OCI-LY1 (cell line): ENCODE measurements around the gene HEATR1.

Experiments used
- H2AFZ ChIP-seq: fragments of 200-600 bp; sonication (generic), shearing (Covaris generic); 2 replicates; pipeline ENCODE4 v1.6.0; 2014; ENCODE audit warnings: antibody characterized with exemption, mild to moderate bottlenecking, low read length
- H3F3A ChIP-seq: fragments of 200-600 bp; sonication (generic), shearing (Covaris generic); 2 replicates; pipeline ENCODE4 v1.6.0; 2014; ENCODE audit warnings: mild to moderate bottlenecking, antibody characterized with exemption, low read length, moderate library complexity; ENCODE audit not compliant: insufficient read depth
- H3K27ac ChIP-seq: fragments of 200-600 bp; sonication (generic); 2 replicates; pipeline ENCODE4 v1.5.1; 2014; ENCODE audit warnings: low read length, mixed run types, mild to moderate bottlenecking, low read depth; ENCODE audit not compliant: poor library complexity, severe bottlenecking
- H3K27me3 ChIP-seq: fragments of 200-600 bp; sonication (generic); 2 replicates; pipeline ENCODE4 v1.6.0; 2014; ENCODE audit warnings: antibody characterized with exemption, mild to moderate bottlenecking, low read length, moderate library complexity; ENCODE audit not compliant: insufficient read depth
- H3K36me3 ChIP-seq: fragments of 200-600 bp; sonication (generic); 2 replicates; pipeline ENCODE4 v1.6.1; 2014; ENCODE audit warnings: mild to moderate bottlenecking, antibody characterized with exemption, low read length, moderate library complexity, mixed read lengths; ENCODE audit not compliant: insufficient read depth
- H3K4me1 ChIP-seq: fragments of 200-600 bp; sonication (generic); 2 replicates; pipeline ENCODE4 v1.5.1; 2014; ENCODE audit warnings: mild to moderate bottlenecking, low read length, moderate library complexity; ENCODE audit not compliant: insufficient read depth, severe bottlenecking
- H3K4me2 ChIP-seq: fragments of 200-600 bp; sonication (generic), shearing (Covaris generic); 2 replicates; pipeline ENCODE4 v1.6.1; 2014; ENCODE audit warnings: low read length
- H3K4me3 ChIP-seq: fragments of 200-600 bp; sonication (generic); 2 replicates; pipeline ENCODE4 v1.5.1; 2014; ENCODE audit warnings: low read length, low read depth, mild to moderate bottlenecking, mixed read lengths; ENCODE audit not compliant: poor library complexity, severe bottlenecking
- H3K79me2 ChIP-seq: fragments of 200-600 bp; shearing (Covaris generic); 2 replicates; pipeline ENCODE4 v1.6.1; 2016; ENCODE audit warnings: mixed run types, low read length, mixed read lengths; ENCODE audit not compliant: insufficient read depth
- H3K9ac ChIP-seq: fragments of 200-600 bp; sonication (generic), shearing (Covaris generic); 2 replicates; pipeline ENCODE4 v1.6.1; 2014; ENCODE audit warnings: mild to moderate bottlenecking, low read length, mixed read lengths
- H3K9me2 ChIP-seq: fragments of 200-600 bp; sonication (generic), shearing (Covaris generic); 2 replicates; pipeline ENCODE4 v1.6.1; 2014; ENCODE audit warnings: low read depth, mild to moderate bottlenecking, low read length, mixed read lengths
- H3K9me3 ChIP-seq: fragments of 200-600 bp; shearing (Covaris generic); 2 replicates; pipeline ENCODE4 v1.6.1; 2014; ENCODE audit warnings: low read length, mixed read lengths
- H4K20me1 ChIP-seq: fragments of 200-600 bp; sonication (generic), shearing (Covaris generic); 2 replicates; pipeline ENCODE4 v1.6.0; 2016; ENCODE audit warnings: mild to moderate bottlenecking, low read length; ENCODE audit not compliant: insufficient read depth
- CTCF ChIP-seq: fragments of 200-600 bp; sonication (generic), shearing (Covaris generic); IDR thresholded peaks from 2 replicates; pipeline ENCODE4 v1.5.1; 2017; ENCODE audit warnings: mild to moderate bottlenecking, antibody characterized with exemption, low read length, moderate library complexity, mixed read lengths
- EZH2 ChIP-seq: fragments of 200-600 bp; sonication (generic), shearing (Covaris generic); IDR thresholded peaks from 2 replicates; pipeline ENCODE4 v1.8.0; 2017; ENCODE audit warnings: borderline replicate concordance, mixed run types, mild to moderate bottlenecking, antibody characterized with exemption, low read length, moderate library complexity, mixed read lengths

Gene HEATR1

DNA sequence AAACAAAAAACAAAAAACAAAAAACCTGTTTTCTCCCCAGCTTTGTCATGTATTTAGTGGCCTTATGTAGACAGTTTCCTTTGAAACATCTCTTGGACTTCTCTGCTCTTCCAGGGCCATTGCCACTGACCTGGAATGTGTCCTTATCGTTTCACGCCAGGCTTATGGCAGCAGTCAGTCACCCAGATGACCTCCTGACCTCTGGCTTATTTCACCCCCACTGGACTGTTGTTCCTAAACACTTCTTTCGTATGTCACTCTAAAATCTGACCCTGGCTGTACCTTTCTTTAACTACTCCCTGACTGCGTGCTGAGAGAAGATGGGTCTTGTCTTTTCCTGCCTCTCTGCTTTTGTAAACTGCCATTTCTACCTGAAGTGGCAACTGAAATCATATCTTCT lies 71.5 kb downstream of the HEATR1 start:
- no peak overlapping the region for H2AFZ ChIP-seq
- H3K4me3 ChIP-seq, result no peak overlapping the region
- H3K27me3 ChIP-seq, result no peaks in the 10 kb centered on the region
- no peaks in the 10 kb centered on the region for H3K36me3 ChIP-seq
- no peaks in the 10 kb centered on the region for H3K9me3 ChIP-seq
- no peak overlapping the region for H3K4me2 ChIP-seq
- no peak for TF ChIP-seq EZH2
- no peak for TF ChIP-seq CTCF
- H3K27ac ChIP-seq, result no peak overlapping the region
- no peaks in the 10 kb centered on the region for H3F3A ChIP-seq
- H3K9ac ChIP-seq, result no peak overlapping the region
- H3K9me2 ChIP-seq, result no peaks in the 10 kb centered on the region
- H4K20me1 ChIP-seq, result no peaks in the 10 kb centered on the region
- no peaks in the 10 kb centered on the region for H3K4me1 ChIP-seq
- no peaks in the 10 kb centered on the region for H3K79me2 ChIP-seq

DNA sequence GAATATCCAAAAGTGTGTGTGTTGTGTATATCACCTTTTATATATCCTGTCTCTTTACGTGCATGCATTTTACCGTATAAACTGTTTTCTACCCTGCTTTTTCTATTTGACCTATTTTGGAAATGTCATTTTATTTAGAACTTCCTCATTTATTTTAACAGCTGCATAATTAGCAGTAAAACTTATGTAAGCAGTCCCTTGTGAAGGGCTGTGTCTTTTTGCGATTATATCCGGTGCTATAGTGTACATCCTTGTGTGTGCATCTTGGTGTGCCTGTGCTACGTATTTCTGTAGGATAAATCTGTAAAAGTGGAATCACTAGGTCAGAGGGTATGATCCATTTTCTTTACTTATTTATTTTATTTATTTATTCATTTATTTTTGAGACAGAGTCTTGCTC lies 73.4 kb downstream of the HEATR1 start:
- H3K27ac ChIP-seq, result no peak overlapping the region

DNA sequence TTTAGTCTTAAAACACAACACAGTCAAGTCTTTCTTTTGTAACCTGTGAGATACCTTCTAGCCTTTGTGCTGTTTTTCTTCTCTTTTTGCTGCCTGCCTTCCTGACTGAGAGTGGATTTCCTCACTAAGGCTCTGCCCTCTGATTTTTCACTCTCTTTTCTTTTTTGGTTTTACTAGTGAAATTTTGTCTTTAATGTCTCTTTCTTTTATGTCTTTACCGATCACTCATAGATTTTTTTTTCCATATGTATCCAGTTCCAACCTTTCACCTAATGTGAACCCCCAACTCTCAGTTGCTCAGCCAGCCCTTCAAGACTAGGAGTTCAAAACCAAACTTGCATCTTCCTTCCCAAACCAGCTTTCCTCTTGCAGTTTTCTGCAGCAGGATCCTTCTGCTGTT lies 74.0 kb downstream of the HEATR1 start:
- no peaks in the 10 kb centered on the region for H4K20me1 ChIP-seq
- no peaks in the 10 kb centered on the region for H3F3A ChIP-seq
- no peak overlapping the region for H3K27ac ChIP-seq
- H3K9ac ChIP-seq, result no peak overlapping the region
- H3K27me3 ChIP-seq, result no peaks in the 10 kb centered on the region
- no peaks in the 10 kb centered on the region for H3K9me2 ChIP-seq
- H3K4me1 ChIP-seq, result no peaks in the 10 kb centered on the region
- no peak overlapping the region for H2AFZ ChIP-seq
- H3K36me3 ChIP-seq, result no peaks in the 10 kb centered on the region
- no peak overlapping the region for H3K4me2 ChIP-seq
- no peaks in the 10 kb centered on the region for H3K9me3 ChIP-seq
- no peak overlapping the region for H3K4me3 ChIP-seq
- TF ChIP-seq EZH2 (no peak), CTCF (no peak)
- H3K79me2 ChIP-seq, result no peaks in the 10 kb centered on the region

More for the DNA sequence above, 73.4 kb downstream of the HEATR1 start:
- Histone ChIP-seq H3K4me1 (no peaks in the 10 kb centered on the region), H3F3A (no peaks in the 10 kb centered on the region), H4K20me1 (no peaks in the 10 kb centered on the region), H2AFZ (no peak overlapping the region), H3K4me3 (no peak overlapping the region), H3K9me2 (no peaks in the 10 kb centered on the region), H3K4me2 (no peak overlapping the region), H3K36me3 (no peaks in the 10 kb centered on the region), H3K79me2 (no peaks in the 10 kb centered on the region), H3K27me3 (no peaks in the 10 kb centered on the region), H3K9ac (no peak overlapping the region), H3K9me3 (no peaks in the 10 kb centered on the region)
- TF ChIP-seq CTCF, result no peak
- no peak for TF ChIP-seq EZH2
